NAMALWA (cell line): ENCODE results near the gene GNLY.

Source experiments
- DNase-seq: peaks from one replicate; pipeline ENCODE4 v3.0.0-alpha.2; 2015; ENCODE audit warnings: low spot score

Gene GNLY

DNA sequence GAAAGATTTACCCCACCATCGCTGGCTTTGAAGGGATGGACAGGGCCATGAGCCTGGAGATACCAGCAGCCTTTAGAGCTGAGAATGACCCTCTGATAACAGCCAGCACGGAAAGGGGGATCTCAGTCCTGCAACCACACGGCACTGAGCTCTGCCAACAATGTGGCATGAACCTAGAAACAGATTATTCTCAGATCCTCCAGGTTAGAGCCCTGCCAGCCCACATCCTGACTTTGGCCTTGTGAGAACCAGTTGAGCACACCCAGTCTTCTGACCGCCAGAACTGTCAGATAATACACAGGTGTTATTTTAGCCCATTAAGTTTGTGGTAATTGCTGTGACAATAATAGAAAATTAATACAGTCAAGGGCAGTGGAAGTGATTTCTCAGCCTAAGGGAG is 9.4 kb upstream of the GNLY start:
- DNase-seq = no peak

DNA sequence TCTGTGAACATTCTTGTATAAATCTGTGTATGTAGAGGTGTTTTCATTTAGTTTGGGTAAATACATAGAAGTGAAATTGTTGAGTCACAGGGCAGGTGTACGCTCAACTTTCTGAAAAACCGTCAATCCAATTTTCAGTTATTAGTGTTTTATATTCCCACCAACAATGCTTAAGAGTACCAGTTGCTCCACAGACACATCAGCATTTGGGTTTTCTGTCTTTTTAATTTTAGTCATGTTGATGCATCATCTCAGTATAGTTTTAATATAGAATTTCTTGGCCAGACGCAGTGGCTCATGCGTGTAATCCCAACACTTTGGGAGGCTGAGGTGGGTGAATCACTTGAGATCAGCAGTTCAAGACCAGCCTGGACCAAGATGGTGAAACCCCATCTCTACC is 3.2 kb upstream of the GNLY start:
- DNase-seq = no peak

DNA sequence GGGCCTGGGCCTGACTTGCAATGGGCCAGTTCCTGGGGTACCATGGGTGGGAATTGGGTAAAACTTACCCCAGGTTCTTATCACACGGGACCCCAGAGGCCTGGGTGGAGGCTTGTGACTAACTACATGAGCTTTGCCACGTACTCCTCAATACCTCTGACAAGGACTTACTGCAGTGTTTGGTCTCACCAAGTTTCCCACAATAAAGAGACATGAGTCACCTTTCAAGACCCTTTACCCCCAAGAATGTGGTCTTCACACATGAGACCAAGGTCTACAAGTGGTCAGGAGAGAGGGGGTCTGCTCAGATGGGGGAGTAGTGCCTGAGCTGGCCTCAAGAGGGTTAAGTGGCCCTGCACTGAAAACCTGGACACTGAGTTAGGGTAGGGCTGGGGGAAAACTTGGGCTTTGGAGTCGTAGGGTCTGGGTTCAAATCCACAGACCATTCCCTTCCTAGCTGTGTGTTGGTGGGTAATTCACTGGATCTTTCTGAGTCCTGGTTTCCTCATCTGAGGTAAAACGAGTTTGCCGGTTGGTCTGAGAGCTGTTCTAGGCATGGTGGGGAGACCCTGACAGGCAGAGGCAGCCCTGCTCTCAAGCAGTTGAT is 2.0 kb upstream of the GNLY start:
- no peak for DNase-seq

DNA sequence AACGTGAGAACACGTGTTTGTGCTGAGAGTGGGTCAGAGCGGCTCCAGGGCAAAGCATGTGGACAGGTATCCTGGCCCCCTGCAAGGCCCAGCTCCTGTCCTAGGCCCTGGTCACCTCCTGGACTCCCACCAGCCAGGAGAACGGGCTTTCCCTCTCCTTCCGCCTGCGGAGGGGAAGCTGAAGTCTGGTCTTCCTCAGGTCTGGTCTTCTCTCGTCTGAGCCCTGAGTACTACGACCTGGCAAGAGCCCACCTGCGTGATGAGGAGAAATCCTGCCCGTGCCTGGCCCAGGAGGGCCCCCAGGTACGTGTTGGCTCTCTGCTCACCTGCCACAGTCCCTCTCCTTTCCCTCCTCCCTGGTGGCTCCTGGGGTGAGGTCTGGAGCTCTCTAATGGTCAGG is 963 bp downstream of the GNLY start:
- no peak for DNase-seq

DNA sequence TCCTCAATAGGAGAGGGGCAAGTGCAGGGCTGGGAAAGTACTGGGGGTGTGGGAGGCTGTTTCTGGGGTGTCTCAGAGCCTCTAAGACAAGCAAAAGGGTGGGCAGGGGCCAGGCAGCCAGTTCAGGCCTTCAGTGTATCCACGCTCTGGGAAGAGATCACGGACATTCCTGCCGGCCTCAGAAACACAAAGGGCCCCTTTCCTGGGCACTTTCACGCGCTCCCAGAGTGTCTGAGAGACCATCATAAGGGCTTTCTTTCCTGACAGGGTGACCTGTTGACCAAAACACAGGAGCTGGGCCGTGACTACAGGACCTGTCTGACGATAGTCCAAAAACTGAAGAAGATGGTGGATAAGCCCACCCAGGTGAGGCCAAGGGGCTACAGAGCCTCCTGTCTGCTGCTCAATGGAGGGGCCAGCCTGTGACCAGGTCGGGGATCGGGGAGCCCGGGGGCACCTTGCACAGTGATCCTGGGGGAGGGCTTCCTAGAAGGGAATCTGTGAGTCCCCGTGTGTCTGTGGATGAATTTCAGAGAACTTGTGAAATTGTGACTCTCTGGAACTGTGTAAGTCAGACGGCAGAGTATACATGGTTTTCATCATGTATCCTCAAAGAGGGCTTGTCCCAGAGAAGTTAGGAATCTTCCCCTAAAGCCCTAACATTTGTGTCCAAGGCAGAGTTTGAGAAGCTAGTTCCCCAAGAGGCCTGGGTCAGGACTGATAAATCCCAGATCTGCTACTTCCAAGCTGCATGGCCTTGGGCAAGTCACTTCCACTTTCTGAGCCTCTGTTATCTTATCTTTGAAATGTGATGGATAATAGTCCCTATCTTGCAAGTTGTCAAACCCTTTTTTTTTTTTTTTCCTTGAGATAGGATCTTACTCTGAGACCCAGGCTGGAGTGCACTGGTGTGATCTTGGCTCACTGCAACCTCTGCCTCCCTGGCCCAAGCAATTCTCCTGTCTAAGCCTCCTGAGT is 1.8 kb downstream of the GNLY start:
- DNase-seq = no peak

DNA sequence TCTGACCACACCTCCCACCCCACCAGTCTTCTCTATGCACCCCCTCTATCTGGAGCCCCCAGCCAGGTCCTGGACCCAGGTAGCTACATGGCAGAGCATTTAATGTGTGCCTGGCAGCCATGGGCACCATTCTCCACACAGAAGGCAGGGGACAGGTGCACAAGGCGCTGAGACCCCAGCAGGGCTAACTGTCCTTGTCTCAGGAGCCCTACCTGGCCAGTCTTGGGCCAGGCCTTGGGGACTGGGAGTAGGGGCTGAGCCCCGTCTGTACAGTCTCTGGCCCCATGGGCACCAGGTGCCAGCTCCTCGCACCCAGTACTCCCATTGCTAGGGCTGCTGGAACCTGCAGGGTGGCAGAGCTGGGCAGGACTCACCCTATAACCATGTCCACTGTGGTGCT is 2.9 kb downstream of the GNLY start:
- DNase-seq = no peak

DNA sequence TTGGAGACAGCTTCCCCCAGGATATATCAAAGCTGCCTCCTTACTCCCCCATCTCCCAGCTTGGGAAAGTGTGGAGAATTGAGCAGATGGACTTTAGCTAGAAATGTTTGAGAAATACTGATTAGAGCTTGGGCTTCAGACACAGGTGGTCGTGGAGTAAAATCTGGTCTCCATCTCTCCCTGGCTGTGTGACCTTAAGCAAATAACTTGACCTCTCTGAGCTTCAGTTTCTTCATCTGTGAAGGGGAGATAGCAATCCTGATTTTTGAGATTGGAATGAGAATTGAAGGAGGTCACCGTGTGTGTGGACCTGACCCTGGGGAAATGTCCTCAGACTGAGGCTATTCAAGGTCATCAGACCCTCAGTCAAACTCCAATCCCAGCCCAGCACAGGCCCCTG is 3.6 kb downstream of the GNLY start:
- no peak for DNase-seq

DNA sequence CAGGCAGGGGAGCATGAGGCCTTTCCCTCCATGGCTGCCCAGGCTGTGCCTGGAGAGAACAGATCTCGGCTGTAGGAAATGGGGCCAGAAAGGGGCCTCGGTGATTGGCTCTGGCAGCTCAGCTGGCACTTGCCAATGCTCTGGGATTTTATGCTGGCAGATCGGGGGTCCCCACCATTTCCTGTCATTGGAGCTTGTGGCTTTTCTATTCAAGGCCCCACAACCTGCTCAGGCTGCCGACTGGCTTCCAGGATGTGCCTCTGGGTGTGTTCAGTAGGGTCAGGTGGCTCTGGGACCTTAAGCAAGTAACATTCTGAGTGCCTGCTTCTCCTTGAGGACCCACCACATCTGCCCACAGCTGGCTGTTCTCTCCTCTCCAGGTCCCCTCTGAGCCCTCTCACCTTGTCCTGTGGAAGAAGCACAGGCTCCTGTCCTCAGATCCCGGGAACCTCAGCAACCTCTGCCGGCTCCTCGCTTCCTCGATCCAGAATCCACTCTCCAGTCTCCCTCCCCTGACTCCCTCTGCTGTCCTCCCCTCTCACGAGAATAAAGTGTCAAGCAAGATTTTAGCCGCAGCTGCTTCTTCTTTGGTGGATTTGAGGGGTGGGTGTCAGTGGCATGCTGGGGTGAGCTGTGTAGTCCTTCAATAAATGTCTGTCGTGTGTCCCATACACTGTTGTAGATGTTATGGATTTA is 4.2 kb downstream of the GNLY start:
- DNase-seq = no peak

DNA sequence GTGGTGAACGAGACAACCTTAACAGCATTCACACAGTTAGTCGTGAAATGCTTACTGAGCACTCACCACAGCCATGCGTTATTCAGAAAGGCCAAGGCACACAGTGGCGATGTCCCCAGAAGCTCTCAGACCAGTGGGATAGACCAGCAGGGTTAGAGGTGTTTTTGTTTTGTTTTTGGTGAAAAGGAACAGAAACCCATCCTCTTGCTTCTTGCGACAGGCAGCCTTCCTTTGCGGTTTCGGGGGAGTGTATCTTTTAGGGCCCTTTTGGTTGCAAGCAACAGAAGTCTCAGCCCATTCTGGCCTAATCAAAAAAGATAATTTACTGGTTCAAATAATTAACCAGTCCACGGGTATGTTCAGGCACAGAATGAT is 4.7 kb downstream of the GNLY start:
- no peak for DNase-seq

DNA sequence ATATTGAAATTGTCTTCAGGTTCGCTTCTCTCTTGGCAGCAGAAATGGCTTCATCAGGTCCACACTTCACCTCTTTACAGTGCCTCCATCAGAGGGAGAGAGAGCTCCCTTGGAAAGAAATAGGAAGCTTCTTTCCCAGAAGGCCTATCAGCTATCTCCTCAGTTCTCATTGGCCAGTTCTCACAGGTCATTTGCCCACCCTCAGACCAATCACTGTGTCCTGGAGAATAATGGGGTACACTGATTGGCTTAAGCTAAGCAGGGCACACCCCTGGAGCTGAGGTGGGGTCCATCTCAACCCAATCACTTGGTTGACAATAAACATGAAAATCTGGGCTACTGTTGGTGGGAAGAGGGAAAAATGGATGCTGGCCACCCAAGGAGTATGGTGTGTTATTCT is 5.2 kb downstream of the GNLY start:
- DNase-seq = no peak

DNA sequence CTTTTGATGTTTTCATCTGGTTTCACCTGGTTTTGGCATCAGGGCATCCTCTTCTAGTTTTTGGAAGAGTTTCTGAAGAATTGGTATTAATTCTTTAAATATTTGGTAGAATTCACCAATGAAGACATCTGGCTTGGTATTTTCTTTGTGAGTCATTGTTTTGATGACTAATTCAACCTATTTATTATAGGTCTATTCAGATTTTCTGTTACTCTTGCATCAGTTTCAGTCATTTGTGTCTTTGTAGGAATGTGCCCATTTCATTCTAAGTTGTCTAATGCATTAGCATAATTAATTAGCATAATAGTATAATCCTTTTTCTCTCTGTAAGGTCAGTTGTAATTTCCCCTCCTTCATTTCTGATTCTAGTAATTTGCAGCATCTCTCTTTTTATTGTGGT is 8.0 kb downstream of the GNLY start:
- DNase-seq = no peak

DNA sequence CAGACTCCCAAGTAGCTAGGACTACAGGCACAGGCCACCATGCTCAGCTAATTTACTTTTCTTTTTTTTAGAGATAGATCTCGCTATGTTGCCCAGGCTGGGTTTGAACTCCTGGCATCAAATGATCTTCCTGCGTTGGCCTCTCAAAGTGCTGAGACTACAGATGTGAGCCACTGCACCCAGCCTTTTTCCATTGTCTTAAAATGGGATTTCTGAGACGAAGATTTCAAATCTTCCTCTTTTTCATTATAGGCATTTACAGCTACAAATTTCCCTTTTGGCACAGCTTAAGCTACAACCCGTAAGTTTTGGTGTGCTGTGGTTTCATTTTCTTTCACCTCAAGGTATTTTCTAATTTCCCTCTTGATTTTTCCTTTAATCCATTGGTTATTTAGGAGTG is 8.6 kb downstream of the GNLY start:
- DNase-seq = no peak

DNA sequence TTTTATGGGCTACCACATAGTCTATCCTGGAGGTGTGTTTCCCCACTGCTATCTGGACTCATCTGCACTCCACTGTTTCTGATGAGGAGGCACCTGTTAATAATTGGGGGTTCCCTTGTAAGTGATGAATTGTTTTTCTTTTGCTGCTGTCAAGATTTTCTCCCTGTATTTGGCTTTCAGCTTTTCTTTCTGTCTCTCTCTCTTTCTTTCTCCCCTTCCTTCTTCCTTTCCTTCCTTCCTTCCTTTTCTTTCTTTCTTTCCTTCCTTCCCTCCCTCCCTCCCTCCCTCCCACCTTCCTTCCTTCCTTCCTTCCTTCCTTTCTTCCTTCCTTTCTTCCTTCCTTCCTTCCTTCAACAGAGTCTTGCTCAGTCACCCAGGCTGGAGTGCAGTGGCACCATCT is 9.2 kb downstream of the GNLY start:
- DNase-seq = no peak

DNA sequence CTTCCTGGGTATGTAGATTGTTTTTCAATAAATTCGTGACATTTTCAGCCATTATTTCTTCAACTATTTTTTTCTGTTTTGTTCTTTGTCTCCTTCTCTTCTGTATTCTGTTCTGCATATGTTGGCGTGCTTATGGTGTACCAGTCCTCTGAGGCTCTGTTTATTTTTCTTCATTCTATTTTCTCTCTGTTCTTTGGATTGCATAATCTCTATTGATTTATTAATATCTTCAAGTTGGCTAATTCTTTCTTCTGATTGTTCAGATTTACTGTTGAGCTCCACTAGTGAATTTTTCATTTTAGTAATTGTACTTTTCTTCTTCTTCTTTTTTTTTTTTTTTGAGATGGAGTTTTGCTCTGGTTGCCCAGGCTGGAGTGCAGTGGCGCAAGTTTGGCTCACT is 9.9 kb downstream of the GNLY start:
- no peak for DNase-seq

DNA sequence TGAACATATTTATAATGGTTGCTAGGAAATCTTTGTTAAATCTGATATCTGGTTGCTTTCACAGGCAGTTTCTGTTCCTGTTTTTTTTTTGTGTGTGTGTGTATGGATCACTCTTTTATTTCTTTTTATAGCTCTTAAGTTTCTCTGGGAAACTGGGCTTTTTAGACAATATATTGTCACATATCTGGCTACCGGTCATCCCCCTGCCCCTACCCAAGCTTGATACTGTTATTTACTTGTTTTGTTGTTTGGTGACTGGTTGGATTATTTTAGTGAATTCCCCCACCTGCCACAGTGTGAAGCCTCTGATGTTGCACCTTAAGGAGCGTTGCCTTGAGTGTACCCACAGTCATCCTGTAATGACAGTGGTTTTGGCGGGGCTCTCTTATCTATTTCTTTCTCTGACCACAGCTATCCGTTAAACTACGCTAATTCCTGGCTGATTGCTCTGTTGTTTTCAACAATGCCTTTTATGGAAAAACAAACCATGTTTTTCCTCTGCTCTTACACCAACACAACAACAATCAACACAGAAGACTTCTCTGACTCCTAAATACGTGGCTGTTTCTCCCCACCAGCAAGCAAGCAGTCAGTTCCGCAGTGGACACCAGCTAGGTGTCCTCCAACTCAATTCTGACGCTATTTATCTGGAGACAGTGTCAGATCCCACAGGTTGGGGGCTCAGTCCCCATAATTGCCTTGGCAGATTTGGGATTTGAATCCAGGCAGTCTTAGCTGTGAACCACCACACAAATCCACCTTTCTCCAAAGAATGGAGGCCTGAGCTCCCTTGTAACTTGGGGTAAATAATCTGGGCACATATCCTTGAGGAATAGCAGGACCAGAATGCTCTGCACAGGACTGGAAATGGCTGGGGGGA is 10.9 kb downstream of the GNLY start:
- DNase-seq = peak; percentile 48

DNA sequence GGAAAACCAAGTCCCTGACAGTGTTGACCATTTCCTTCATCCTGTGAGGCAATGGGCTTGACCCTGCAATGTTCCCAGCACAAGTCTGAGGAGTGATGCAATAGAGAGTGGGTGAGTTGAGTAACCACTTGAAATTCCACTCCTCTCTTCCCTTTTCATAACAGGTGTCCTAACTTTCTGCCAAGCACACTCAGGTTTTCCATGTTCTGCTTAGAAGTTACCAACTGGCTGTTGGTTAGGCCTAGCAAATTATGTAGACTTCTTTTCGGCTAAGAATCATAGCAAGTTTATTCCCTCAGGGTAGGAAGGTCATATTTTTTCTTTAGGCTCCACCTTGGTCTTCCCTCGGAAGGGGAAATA is 11.5 kb downstream of the GNLY start:
- DNase-seq = no peak

DNA sequence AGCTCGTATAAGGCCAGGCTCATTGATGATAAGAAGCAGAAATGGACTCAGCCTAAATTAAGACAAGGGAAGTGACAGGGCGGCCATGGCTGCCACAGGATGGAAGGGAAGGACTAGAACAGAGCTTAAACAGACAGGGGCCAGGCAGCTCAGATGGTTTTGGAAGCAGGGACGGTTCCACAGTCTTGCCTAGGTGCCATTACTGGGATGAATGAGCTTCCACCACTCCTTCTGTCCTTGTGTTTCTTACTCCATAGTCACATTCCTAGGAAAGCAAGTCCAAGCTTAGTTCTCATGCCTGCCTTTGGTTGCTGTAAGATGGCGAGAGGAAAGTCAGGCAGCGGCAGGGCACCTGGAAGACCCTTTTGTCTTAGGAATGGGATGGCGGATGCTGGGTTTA is 11.9 kb downstream of the GNLY start:
- DNase-seq = no peak

DNA sequence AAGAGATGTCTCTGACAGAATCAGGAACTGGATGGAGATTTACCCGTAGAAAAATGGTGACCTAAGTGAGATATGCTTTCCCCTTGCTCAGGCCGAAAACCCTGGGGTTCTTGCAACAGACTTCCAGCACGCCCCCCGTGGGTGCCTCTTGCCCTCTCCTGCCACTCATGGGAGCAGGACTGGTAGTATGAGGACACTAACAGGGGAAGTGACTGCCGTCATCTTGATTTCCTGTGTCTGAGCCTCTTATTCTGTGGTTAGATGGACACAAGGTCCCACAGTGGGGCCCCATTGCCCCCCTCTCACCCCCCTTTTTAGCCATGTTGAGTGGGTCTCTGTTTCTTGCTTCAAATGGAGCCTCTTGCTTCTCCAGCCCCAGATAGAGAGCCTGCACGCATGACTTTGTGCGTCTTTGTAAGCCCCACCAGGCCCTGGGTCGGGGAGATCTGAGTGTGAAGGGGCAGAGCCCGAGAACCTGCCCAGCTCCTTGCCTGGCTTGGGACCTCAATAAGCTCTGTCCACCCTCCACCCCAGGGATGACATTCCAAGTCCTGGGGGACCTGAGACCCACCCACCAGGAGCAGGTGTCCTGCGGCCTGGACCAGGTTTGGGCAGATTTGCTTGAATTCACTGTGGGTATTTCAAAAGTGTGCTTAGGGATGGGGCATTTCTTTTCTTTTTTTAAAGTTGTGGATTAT is 12.6 kb downstream of the GNLY start:
- DNase-seq = no peak

DNA sequence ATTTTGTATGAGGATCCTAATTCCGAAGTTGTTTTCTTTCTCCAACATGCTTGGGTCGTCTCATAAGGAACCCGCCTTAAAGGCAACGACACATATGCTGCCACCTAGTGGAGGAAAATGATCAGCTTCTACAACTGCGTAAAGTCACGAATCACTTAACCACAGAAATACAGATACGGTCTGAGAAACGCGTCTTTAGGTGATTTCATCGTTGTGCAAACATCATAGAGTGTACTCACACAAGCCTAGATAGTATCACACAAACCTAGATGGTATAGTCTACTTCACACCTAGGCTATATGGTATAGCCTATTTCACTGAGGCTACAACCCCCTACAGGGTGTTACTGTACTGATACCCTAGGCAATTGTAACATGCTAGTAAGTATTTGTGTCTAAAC is 13.1 kb downstream of the GNLY start:
- peak; percentile 88 for DNase-seq

DNA sequence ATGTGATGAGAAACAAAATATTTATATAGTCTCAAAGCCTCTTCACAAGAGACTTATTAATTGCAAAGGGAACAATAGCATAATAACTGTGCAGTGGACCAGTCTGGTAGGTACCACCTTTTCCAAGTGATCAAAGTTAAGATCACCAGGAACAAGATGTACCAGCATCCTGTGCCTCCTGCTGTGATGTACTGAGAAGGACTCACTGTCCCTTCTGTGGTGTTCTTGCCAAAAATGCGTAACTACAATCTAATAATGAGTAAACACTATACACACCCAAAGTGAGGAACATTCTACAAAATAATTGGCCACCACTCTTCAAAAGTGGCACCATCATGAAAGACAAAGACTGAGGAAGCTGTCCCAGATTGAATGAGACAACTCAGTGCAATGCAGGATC is 14.5 kb downstream of the GNLY start:
- no peak for DNase-seq

DNA sequence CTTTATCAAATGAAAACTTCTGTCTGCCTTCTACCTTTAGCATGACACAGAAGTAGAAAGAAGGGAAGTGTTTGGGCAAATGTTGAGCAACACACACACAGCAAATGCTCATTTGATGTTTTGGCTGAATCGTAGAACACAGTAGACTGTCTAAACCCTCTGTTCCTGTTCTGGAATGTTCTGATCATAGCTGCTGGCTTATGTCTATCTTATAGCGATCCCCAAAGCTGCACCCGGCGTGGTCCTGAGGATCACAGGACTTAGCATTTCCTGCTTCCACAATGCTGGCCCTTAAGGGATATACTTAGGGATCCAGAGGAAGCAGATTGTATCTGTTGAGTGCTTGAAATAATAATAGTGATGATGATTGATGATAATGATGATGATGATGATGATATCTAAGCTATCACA is 15.2 kb downstream of the GNLY start:
- no peak for DNase-seq
